22Rv1 (cell line): ENCODE data around the gene AKR1C4.
A peak's percentile ranks its signal among the peaks of the same experiment; 100 is the strongest.
"Not testable (repeated sequence)": the region's sequence is repeated elsewhere in the genome, so short reads cannot be mapped to it uniquely, and the experiment has no call there.

Source experiments
- H3K27ac ChIP-seq: fragments of 450-650 bp; 2 replicates; pipeline ENCODE4 v1.5.1; 2017
- CTCF ChIP-seq: fragments of 450-650 bp; IDR thresholded peaks from 2 replicates; pipeline ENCODE4 v1.5.1; 2017; ENCODE audit warnings: mild to moderate bottlenecking
- ZFX ChIP-seq: fragments of 450-650 bp; IDR thresholded peaks from 2 replicates; pipeline ENCODE4 v1.6.1; 2017; ENCODE audit warnings: antibody characterized with exemption, borderline replicate concordance

Gene AKR1C4

DNA sequence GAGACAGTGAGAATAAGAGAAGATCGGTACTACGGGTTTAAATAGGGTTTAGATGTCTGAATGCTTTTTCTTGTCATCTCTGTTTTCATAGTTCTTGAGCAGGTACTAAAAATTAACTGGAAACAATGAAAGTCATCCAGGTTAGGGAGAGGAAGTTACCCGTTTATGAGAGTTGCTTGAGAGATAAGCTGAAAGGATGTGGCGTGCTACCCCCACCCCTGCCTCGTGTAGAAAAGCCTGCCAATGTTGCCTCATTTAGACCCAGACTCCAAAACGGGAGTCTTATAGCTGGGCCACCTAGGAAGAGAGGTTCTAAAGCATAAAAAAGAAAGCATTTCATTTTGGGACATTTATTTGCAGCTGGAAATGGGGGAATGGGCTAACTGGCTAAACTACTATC, 10.2 kb downstream of the AKR1C4 start:
- TF ChIP-seq CTCF (no peak), ZFX (no peak)
- H3K27ac ChIP-seq, result no peak overlapping the region

DNA sequence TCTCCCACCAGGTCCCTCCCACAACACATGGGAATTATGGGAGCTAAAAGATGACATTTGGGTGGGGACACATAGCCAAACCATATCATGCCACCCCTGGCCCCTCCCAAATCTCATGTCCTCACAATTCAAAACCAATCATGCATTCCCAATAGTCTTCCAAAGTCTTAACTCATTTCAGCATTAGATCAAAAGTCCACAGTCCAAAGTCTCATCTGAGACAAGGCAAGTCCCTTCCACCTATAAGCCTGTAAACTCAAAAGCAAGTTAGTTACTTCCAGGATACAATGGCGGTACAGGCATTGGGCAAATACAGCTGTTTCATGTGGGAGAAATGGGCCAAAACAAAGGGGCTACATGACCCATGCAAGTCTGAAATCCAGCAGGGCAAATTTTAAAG, 13.1 kb downstream of the AKR1C4 start:
- not testable (repeated sequence) for H3K27ac ChIP-seq

GRCh38 chr10:5210261-5210660, 13.6 kb downstream of the AKR1C4 start:
- not testable (repeated sequence) for H3K27ac ChIP-seq
- peak; percentile 26 for TF ChIP-seq CTCF

- no peak overlapping the region for H3K27ac ChIP-seq
- TF ChIP-seq CTCF, result no peak
- no peak for TF ChIP-seq ZFX
These were observed 15.3 kb downstream of the AKR1C4 start for GRCh38 chr10:5211696-5212536.

DNA sequence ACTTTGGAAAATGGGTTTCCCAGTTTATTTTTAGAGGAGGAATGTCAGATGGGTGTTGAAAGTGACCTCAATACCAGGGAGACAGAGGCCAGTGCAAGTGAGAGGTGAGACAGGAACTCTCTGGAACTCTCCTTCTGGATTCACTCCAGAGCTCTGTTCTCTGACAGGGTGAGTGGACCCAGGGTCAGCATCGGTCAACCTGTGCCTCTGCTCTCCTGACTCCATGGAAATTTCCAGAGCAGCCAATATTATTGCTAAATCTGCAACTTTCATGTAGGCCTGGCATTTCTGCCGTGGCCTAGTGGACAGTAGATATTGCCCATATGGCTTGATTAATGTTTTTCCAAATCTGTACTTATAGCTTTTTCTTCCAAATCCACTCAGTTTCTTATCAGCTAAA, 20.2 kb downstream of the AKR1C4 start:
- no peak for TF ChIP-seq CTCF
- no peak for TF ChIP-seq ZFX
- no peak overlapping the region for H3K27ac ChIP-seq

- no peak overlapping the region for H3K27ac ChIP-seq
These were observed 22.6 kb downstream of the AKR1C4 start for GRCh38 chr10:5219262-5219661.

DNA sequence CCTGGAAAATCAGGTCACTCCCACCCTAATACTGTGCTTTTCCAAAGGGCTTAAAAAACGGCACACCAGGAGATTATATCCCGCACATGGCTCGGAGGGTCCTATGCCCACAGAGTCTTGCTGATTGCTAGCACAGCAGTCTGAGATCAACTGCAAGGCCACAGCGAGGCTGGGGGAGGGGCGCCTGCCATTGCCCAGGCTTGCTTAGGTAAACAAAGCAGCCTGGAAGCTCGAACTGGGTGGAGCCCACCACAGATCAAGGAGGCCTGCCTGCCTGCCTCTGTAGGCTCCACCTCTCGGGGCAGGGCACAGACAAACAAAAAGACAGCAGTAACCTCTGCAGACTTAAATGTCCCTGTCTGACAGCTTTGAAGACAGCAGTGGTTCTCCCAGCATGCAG, 26.3 kb downstream of the AKR1C4 start:
- H3K27ac ChIP-seq, result not testable (repeated sequence)

More at GRCh38 chr10:5219262-5219661, 22.6 kb downstream of the AKR1C4 start:
- TF ChIP-seq CTCF, result no peak
- no peak for TF ChIP-seq ZFX

DNA sequence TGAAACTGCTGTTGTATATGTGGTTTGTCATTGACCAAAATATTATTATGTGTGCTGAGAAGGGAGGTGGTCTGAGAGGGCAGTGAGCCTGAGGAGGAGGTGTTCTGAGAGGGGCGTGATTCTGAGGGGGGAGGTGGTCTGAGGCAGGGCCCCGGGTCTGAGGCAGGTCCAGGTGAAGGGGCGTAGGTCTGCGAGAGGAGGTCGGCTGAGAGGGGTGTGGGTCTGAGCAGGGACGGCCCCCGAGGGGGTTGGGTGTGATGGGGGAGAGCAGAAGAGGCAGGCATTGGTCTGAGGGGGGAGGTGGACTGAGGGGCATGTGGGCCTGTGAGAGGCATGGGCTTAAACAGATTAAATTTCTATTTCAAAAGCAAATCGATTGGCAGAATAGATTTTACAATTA, 32.4 kb downstream of the AKR1C4 start:
- TF ChIP-seq ZFX (no peak), CTCF (no peak)

More for the DNA sequence above, 32.4 kb downstream of the AKR1C4 start:
- no peak overlapping the region for H3K27ac ChIP-seq
